Lower leg skin (tissue), 3 donors: Measurements from ENCODE around the gene IRAK4.

ENCODE experiments used
- CTCF ChIP-seq, 3 donors: fragments of 450-650 bp; IDR thresholded peaks; one replicate each; pipeline ENCODE4 v1.5.1; 2016; ENCODE audit warnings: antibody characterized with exemption in 3 of 3, mild to moderate bottlenecking in 3 of 3, moderate library complexity in 2 of 3
- POLR2A ChIP-seq, 2 donors: fragments of 450-650 bp; IDR thresholded peaks; one replicate each; pipeline ENCODE4 v1.6.1; 2016 to 2017; ENCODE audit warnings: antibody characterized with exemption in 2 of 2, mild to moderate bottlenecking in 1 of 2, moderate library complexity in 1 of 2

DNA sequence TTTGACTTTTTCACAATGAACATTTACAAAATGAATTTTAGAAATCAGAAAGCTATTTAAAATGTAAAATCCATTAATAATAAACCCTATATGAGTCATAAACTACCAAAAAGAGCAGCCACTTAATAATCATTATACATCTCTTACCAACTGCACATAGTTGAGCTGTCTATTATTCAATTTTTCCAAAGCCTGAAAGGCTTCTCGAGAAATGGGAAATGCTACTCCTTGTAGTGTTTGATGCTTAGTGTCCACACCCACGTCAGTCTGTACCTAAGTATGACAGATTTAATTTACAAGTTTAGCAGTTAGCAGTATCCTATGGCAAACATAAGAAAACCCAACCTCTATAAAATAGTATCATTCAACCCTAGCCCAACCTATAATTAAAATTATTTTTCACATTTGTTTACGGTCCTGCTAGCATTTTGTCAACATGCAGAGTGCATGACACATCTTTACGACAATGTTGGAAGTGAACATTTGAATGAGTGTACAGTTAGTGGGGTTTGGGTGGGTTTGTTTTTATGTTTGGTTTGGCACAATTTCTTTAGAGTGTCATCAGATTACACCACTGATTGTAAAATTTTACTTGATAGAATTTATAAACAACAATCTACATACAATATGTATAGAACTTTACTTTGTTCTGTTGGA is 38.9 kb downstream of the IRAK4 start:
- TF ChIP-seq CTCF (IDR thresholded peaks at IDR 0.05): no peak
- TF ChIP-seq POLR2A (IDR thresholded peaks at IDR 0.05): no peak
